Stimulated activated CD8-positive, alpha-beta memory T cell treated with anti-CD3 and anti-CD28 coated beads, Interleukin-12 subunit alpha, Interleukin-12 subunit beta, amount 100 ng/mL, for 24 hours (primary cell): ENCODE data around the gene POP5.
"Not testable (repeated sequence)": the region's sequence is repeated elsewhere in the genome, so short reads cannot be mapped to it uniquely, and the experiment has no call there.

ENCODE experiments used
- DNase-seq: peaks from one replicate; pipeline ENCODE4 v3.0.0-alpha.2; 2020; ENCODE audit errors: extremely low read depth

The POP5 gene

DNA sequence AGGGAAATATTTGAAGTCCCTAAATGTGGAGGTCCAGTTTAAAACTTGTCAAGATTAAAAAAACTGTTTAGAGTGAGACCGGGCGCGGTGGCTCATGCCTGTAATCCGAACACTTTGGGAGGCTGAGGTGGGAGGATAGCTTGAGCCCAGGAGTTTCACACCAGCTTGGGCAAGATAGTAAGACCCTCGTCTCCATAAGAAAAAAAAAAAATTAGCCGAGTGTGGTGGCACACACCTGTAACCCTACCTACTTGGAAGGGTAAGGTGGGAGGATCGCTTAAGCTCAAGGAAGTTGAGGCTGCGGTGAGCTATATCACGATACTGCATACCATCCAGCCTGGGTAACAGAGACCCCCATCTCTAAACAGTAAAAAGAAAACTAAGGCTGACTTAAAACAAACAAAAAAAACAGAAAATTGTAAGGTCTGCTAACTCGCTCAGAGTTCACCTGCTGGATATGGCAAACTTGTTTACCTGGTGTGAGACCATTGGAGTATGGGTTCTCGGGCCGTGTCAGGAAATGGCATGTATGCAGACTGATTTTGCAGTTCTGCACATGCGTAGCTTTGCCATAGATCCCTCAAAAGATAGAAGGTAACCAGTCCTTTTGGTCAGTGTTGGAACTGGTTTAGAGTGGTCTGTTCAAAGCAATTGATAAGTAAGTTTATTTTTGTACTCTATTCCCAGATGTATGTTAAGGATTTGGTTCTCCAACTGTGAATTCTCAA, 45.0 kb downstream of the POP5 start:
- DNase-seq: no peak

DNA sequence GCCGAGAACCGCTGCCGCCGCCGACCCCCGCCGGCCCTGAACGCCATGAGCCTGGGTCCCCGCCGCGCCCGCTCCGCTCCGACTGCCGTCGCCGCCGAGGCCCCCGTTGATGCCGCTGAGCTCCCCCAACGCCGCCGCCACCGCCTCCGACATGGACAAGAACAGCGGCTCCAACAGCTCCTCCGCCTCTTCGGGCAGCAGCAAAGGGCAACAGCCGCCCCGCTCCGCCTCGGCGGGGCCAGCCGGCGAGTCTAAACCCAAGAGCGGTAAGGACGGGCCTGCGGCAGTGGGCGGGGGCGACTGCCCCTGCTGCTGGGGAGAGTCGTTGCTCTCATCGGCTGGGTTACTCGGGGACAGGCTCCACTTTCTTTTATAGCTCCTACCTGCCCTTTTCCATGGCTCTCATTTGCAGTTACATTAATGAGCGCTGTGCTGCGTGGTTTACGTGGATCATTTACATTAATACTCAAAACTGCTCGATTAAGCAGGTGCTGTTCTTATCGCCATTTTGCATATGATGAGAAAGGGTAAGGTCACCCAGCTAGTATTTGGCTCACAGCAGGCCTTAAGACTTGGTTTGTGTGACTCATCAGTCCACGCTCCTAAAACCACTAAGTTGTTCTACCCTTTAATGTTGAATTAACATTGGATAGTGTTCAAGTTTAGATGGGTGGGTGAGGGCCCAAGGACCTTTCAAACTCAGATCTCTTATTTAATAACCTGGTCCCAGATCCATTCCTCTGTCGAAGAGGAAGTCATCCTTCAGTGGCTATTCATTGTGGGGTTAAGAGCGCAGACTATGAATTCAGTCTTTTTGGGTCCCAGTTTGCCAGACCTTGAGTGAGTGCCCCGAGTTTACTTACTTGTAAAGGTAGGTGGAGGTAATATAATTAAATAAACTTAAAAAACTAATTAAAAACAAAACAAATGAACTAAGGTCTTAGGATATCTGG, 46.2 kb downstream of the POP5 start:
- no peak for DNase-seq

DNA sequence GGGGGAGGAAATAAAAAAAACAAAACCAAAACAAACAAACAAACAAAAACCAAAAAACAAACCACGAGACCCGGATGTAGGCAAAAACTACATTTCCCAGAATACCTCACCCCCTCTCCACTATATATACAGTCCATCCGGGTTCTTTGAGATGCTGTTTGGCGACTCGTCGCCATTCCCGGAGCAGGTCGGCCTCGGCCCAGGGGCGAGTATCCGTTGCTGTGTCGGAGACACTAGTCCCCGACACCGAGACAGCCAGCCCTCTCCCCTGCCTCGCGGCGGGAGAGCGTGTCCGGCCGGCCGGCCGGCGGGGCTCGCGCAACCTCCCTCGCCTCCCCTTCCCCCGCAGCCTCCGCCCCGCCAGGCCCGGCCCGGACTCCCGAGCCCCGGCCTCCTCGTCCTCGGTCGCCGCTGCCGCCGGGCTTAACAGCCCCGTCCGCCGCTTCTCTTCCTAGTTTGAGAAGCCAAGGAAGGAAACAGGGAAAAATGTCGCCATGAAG, 46.9 kb downstream of the POP5 start, which contains the start of gene RNF10:
TSS of gene RNF10 (plus strand) at position 154 of the 500 bp plus-strand sequence. CDS start 456 bp downstream, outside the sequence.
- DNase-seq: peak; percentile 52

DNA sequence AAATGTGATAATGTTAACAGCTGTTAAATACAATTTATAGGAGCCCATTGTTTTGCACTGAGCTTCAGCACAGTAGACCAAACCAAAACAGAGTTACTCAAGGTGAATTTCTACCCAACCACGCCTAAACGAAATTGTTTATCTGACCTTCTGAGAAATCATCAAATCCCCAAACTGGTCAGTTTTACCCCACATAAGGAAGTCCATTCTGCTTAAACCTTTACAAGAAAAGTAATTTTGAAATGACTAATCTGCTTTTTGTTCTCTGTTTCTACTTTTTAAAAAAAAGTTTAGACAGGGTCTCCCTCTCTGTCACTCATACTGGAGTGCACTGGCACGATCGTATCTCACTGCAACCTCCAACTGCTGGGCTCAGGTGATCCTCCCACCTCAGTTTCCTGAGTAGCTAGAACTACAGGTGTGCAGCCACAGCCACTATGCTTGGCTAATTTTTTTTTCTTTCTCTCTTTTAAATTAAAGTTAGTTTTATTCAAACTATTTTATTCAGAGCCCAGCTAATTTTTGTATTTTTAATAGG, 48.4 kb downstream of the POP5 start:
- DNase-seq: no peak

DNA sequence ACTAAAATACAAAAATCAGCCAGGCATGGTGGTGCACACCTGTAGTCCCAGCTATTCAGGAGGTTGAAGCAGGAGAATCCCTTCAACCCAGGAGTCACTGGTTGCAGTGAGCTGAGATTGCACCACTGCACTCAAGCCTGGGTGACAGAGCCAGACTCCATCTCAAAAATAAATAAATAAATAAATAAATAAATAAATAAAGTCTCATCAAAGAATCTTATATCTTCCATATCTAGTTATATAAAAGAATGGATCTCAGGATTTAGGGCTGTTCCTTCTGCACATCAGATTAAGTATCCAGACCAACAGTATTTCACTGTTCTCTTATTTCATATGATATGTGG, 50.8 kb downstream of the POP5 start:
- DNase-seq: not testable (repeated sequence)

GRCh38 chr12:120529641-120530417, 51.4 kb downstream of the POP5 start:
- no peak for DNase-seq

- peak; percentile 64 for DNase-seq
Observed at GRCh38 chr12:120528861-120529525, 52.2 kb downstream of the POP5 start, which contains the start of gene COQ5. TSS of gene COQ5 (minus strand) at chr12:120529158. CDS start at chr12:120529141, 17 bp downstream.
